Measurements from ENCODE around the gene L3MBTL4.
"Not testable (repeated sequence)": the region's sequence is repeated elsewhere in the genome, so short reads cannot be mapped to it uniquely, and the experiment has no call there.

The L3MBTL4 gene

DNA sequence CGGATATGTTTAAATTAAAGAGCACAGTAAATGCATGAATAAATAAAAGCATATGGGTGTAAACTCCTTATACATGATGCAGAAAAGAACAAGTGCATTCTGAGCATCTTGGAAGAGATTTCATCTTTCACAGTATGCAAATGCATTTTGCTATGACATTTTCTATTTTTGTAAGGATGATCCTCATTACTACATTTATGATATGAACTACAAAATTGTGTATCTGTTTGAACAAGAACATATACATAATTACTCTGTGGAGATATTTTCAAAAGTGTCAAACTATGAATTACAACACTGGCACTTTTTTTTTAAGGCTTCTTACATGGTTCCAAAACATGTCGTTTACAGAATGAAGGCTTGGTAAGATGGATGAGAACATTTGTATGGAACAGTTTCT is 335.3 kb downstream of the L3MBTL4 start:
- no peak for ATAC-seq
- no peak for TF ChIP-seq SNAI2 (CRISPR knock-in tag; IDR thresholded peaks at IDR 0.05)
- TF ChIP-seq RARB (CRISPR knock-in tag; IDR thresholded peaks at IDR 0.05): no peak
- TF ChIP-seq CSDC2 (CRISPR knock-in tag; IDR thresholded peaks at IDR 0.05): no peak
- no peak for TF ChIP-seq ISL1 (CRISPR knock-in tag; IDR thresholded peaks at IDR 0.05)
- TF ChIP-seq OSR1 (CRISPR knock-in tag; IDR thresholded peaks at IDR 0.05): no peak

DNA sequence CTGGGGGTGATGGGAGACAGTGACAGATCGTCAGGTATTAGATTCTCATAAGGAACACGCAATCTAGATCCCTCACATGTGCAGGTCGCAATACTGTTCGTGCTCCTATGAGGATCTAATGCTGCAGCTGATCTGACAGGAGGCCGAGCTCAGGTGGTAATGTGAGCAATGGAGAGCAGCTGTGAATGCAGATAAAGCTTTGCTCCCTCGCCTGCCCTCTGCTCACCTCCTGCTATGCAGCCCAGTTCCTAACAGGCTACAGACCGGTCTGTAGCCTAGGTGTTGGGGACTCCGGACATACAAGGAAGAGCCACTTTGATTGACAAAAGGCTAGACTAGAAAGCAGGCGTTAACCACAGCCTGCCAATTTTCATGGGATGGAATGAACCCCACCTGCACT is 335.8 kb downstream of the L3MBTL4 start:
- no peak for ATAC-seq
- no peak for TF ChIP-seq RARB (CRISPR knock-in tag; IDR thresholded peaks at IDR 0.05)
- no peak for TF ChIP-seq TOX (CRISPR knock-in tag; IDR thresholded peaks at IDR 0.05; ENCODE audit: borderline replicate concordance)
- TF ChIP-seq SNAI2 (CRISPR knock-in tag; IDR thresholded peaks at IDR 0.05): no peak
- TF ChIP-seq GLIS3 (CRISPR knock-in tag; IDR thresholded peaks at IDR 0.05): no peak
- no peak for TF ChIP-seq ZFP30 (CRISPR knock-in tag; IDR thresholded peaks at IDR 0.05)
- TF ChIP-seq, protein P1, sequence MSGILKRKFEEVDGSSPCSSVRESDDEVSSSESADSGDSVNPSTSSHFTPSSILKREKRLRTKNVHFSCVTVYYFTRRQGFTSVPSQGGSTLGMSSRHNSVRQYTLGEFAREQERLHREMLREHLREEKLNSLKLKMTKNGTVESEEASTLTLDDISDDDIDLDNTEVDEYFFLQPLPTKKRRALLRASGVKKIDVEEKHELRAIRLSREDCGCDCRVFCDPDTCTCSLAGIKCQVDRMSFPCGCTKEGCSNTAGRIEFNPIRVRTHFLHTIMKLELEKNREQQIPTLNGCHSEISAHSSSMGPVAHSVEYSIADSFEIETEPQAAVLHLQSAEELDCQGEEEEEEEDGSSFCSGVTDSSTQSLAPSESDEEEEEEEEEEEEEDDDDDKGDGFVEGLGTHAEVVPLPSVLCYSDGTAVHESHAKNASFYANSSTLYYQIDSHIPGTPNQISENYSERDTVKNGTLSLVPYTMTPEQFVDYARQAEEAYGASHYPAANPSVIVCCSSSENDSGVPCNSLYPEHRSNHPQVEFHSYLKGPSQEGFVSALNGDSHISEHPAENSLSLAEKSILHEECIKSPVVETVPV (CRISPR knock-in tag; IDR thresholded peaks at IDR 0.05): no peak
- no peak for TF ChIP-seq ZNF565 (CRISPR knock-in tag; conservative IDR thresholded peaks at IDR 0.05; ENCODE audit: low read depth)
- TF ChIP-seq, protein P2, sequence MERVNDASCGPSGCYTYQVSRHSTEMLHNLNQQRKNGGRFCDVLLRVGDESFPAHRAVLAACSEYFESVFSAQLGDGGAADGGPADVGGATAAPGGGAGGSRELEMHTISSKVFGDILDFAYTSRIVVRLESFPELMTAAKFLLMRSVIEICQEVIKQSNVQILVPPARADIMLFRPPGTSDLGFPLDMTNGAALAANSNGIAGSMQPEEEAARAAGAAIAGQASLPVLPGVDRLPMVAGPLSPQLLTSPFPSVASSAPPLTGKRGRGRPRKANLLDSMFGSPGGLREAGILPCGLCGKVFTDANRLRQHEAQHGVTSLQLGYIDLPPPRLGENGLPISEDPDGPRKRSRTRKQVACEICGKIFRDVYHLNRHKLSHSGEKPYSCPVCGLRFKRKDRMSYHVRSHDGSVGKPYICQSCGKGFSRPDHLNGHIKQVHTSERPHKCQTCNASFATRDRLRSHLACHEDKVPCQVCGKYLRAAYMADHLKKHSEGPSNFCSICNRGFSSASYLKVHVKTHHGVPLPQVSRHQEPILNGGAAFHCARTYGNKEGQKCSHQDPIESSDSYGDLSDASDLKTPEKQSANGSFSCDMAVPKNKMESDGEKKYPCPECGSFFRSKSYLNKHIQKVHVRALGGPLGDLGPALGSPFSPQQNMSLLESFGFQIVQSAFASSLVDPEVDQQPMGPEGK (CRISPR knock-in tag; IDR thresholded peaks at IDR 0.05; ENCODE audit: borderline replicate concordance): no peak
- TF ChIP-seq ESRRG (CRISPR knock-in tag; IDR thresholded peaks at IDR 0.05): no peak
- TF ChIP-seq PPARA (CRISPR knock-in tag; IDR thresholded peaks at IDR 0.05; ENCODE audit: borderline replicate concordance): no peak
- TF ChIP-seq ZNF8 (CRISPR knock-in tag; IDR thresholded peaks at IDR 0.05): no peak
- no peak for TF ChIP-seq OSR1 (CRISPR knock-in tag; IDR thresholded peaks at IDR 0.05)
- TF ChIP-seq CSDC2 (CRISPR knock-in tag; IDR thresholded peaks at IDR 0.05): no peak
- TF ChIP-seq TCF4 (CRISPR knock-in tag; IDR thresholded peaks at IDR 0.05; ENCODE audit: borderline replicate concordance): no peak
- no peak for TF ChIP-seq ZFP3 (CRISPR knock-in tag; IDR thresholded peaks at IDR 0.05)

- not testable (repeated sequence) for ATAC-seq
Observed at GRCh38 chr18:6072423-6072822, 342.3 kb downstream of the L3MBTL4 start.

DNA sequence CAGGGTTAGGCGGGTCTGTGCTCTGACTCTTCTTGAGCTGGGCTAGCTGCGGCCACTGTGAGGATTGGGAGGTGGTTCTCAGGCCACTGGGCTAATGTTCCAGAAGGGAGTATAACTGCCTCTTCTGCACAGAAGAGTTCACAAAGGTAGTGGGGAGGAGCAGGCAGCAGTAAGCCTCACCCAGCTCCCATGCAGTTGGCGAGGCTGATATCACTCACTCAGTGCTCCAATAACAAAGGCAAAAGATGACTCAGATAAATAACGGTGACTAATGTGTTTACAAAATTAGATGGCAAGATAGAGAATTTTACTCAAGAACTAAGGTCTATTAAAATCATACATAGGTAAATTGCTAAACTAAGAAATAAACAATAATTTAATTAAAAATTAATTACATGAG is 345.2 kb downstream of the L3MBTL4 start:
- ATAC-seq: no peak
- TF ChIP-seq ZFP3 (CRISPR knock-in tag; IDR thresholded peaks at IDR 0.05) (no peak), ESRRG (CRISPR knock-in tag; IDR thresholded peaks at IDR 0.05) (no peak), TCF4 (CRISPR knock-in tag; IDR thresholded peaks at IDR 0.05; ENCODE audit: borderline replicate concordance) (no peak), BACH2 (CRISPR knock-in tag; IDR thresholded peaks at IDR 0.05; ENCODE audit: borderline replicate concordance) (no peak), GLIS3 (CRISPR knock-in tag; IDR thresholded peaks at IDR 0.05) (no peak), CREB5 (CRISPR knock-in tag; IDR thresholded peaks at IDR 0.05; ENCODE audit: low read depth) (no peak), SNAI2 (CRISPR knock-in tag; IDR thresholded peaks at IDR 0.05) (no peak), PPARA (CRISPR knock-in tag; IDR thresholded peaks at IDR 0.05; ENCODE audit: borderline replicate concordance) (no peak), TOX (CRISPR knock-in tag; IDR thresholded peaks at IDR 0.05; ENCODE audit: borderline replicate concordance) (no peak), ZNF8 (CRISPR knock-in tag; IDR thresholded peaks at IDR 0.05) (no peak)

DNA sequence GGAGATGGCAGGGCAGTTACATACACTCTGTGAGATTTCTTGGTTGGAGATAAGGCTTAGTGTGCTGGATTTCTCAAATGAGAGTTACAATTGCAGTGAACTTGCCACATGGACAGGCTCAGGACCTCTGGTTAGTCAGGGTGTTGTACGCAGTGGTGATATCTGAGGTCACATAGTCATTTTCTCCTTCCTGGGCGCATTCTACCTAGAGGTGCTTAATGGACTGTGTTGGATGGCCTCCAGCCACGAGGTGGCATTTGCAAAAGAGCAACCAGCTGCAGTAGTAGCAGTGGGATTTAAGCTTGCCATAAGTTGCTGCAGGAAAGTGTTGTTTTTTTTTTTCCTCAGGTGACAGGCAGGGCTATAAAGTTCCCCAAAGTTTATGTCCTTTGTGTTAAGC is 345.6 kb downstream of the L3MBTL4 start:
- no peak for ATAC-seq
- TF ChIP-seq ZFP3 (CRISPR knock-in tag; IDR thresholded peaks at IDR 0.05) (no peak), ESRRG (CRISPR knock-in tag; IDR thresholded peaks at IDR 0.05) (no peak)
- TF ChIP-seq, protein P1 (CRISPR knock-in tag; IDR thresholded peaks at IDR 0.05): no peak
- TF ChIP-seq, protein P3, sequence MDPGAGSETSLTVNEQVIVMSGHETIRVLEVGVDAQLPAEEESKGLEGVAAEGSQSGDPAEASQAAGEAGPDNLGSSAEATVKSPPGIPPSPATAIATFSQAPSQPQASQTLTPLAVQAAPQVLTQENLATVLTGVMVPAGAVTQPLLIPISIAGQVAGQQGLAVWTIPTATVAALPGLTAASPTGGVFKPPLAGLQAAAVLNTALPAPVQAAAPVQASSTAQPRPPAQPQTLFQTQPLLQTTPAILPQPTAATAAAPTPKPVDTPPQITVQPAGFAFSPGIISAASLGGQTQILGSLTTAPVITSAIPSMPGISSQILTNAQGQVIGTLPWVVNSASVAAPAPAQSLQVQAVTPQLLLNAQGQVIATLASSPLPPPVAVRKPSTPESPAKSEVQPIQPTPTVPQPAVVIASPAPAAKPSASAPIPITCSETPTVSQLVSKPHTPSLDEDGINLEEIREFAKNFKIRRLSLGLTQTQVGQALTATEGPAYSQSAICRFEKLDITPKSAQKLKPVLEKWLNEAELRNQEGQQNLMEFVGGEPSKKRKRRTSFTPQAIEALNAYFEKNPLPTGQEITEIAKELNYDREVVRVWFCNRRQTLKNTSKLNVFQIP (CRISPR knock-in tag; IDR thresholded peaks at IDR 0.05; ENCODE audit: borderline replicate concordance, low read depth): no peak
- TF ChIP-seq, protein P4, sequence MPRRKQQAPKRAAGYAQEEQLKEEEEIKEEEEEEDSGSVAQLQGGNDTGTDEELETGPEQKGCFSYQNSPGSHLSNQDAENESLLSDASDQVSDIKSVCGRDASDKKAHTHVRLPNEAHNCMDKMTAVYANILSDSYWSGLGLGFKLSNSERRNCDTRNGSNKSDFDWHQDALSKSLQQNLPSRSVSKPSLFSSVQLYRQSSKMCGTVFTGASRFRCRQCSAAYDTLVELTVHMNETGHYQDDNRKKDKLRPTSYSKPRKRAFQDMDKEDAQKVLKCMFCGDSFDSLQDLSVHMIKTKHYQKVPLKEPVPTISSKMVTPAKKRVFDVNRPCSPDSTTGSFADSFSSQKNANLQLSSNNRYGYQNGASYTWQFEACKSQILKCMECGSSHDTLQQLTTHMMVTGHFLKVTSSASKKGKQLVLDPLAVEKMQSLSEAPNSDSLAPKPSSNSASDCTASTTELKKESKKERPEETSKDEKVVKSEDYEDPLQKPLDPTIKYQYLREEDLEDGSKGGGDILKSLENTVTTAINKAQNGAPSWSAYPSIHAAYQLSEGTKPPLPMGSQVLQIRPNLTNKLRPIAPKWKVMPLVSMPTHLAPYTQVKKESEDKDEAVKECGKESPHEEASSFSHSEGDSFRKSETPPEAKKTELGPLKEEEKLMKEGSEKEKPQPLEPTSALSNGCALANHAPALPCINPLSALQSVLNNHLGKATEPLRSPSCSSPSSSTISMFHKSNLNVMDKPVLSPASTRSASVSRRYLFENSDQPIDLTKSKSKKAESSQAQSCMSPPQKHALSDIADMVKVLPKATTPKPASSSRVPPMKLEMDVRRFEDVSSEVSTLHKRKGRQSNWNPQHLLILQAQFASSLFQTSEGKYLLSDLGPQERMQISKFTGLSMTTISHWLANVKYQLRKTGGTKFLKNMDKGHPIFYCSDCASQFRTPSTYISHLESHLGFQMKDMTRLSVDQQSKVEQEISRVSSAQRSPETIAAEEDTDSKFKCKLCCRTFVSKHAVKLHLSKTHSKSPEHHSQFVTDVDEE (CRISPR knock-in tag; IDR thresholded peaks at IDR 0.05): no peak
